Glomerular endothelial cell (primary cell): ENCODE data around the gene RBM26. TPM values are rescaled to one million over a fixed set of nuclear protein-coding genes. Genes with fewer than 3 reads are reported as not detected.

Source experiments
- DNase-seq: peaks from one replicate; pipeline ENCODE4 v3.0.0-alpha.2; 2011; ENCODE audit warnings: low read depth, low spot score; ENCODE audit errors: extremely low read depth
- total RNA-seq: library from RNA; depleted of rRNA; stranded (reverse); fragments of >200 nt; gene quantifications from 2 replicates; pipeline ENCODE4 v1.2.3, GENCODE V29; 2015

The RBM26 gene
- total RNA-seq, 1 donor from 2014 or later = 30.7 TPM

DNA sequence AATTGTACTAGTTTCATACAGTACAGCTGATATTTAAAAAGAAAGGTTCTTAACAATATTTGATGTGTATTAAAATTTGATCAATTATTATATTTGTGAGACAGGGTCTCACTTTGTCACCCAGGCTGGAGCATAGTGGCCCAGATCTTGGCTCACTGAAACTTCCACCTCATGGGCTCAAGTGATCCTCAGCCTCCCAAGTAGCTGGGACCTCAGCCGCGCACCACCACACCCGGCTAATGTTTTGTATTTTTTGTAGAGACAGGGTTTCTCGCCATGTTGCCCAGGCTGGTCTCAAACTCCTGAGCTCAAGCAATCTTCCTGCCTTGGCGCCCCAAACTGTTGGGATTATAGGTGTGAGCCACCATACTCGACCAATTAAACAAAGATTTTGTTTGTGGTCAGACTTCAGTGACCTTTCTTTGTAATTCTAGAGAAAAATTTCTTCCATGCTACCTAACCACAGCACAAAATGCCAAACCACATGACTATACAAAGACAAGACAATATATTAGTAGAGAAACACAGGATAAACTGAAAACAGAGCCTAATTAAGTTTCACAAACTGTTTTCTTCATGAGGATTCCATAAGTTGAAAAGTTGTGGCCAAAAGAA is 59.6 kb downstream of the RBM26 start:
- DNase-seq = no peak

DNA sequence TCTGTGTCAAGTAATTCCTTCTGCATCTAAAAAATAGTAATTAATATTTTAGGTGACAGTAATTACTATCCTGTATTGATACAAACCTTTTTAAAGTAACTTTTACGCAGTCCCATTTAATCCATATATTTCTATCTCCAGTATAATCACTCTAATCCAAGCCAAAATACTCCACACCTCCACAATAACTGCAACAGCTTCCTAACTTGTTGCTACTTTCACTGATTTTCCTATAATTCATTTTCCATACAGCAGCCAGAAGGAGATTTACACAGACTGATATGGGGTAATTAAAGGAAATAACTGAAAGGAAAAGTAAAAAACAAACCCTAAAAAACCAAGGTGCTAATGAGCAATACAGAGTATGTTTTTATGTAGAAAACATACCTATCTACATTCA is 64.9 kb downstream of the RBM26 start:
- DNase-seq = no peak

DNA sequence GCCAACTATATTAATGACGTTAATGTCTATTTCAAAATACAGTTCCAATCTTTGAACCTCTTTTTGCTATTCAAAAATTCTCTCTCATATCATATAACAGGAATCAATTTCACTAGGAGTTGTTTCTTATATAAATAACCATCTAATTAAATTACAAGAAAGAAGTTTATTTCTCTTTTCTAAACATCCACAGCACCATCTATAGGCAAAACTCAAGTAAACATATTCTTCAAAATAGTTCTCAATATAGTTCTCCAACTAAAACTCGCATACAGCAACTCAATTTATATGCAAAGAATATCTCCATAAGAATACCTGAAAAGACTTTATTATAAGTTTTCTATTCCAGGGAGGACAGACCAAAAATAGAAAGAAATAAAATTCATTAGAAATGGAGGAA is 65.6 kb downstream of the RBM26 start:
- no peak for DNase-seq

DNA sequence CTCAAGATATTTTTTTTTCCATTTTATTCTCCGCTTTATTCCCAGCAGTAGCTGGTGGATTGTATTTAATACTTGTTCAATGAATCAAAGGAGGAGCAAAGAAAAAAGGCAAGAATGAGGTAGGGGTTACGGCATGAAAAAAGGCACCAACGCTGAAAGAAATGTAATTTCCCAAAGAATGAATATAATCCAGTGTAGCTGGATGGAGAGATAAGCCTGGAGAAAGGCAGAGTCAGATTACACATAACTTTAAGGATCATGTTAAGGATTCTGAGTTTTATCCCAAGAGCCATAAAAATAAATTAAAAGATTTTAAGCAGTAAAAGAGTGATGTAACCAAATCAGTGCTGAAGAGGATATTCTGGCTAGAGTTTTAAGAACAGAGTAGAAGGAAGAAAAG is 67.7 kb downstream of the RBM26 start:
- no peak for DNase-seq

DNA sequence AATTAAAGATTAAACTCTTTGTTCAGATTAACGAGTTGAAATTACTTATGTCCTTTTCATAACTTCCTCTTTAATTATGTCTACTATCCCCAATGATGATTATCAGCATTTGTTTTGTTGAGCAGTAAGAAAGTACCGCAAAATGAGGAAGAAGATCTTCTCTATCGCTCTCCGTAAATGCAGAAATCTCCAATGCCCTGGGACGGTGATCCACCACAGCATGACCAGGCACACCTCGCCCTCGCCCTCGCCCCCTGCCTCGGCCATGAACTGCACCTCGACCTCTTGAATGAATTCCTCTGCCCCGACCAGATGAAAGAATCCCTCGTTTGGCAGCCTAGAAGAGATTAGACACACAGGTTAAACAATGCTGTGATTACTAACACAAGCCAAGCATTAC is 69.1 kb downstream of the RBM26 start:
- DNase-seq = no peak

DNA sequence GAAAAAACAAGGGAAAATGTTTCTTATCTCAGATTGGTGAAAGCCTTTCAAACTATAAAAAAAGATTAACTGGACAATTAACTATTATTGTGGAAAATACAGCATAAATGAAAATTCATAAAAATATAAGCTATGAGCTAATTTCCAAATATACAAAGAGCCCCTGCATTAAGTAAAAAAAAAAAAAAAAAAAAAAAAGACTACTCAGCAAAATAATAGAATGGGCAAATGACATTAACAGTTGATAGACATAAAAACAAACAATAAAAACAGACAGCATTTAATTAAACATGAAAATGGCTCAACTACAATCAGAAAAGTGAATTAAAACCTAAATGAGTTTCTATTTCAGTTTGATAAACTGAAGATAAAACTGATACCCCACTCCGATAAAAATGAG is 77.5 kb downstream of the RBM26 start:
- DNase-seq = no peak

DNA sequence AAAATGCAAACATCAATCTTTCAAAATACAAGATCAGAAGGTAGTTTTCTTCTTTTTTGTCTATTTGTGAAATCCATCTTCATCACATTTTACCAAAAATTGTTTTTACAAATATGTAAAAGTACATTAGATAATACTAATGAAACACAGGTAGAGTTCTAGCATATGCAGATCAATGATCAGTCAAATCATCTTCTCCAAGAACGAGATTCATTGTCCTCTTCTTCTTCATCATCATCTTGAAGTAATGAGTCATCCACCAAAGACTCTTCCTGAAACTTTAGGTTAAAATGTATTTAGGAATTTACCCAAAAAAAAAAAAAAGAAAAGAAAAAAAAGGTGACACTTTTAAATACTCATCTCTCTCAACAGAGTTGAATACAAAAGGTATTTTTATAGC is 85.6 kb downstream of the RBM26 start:
- DNase-seq = no peak

DNA sequence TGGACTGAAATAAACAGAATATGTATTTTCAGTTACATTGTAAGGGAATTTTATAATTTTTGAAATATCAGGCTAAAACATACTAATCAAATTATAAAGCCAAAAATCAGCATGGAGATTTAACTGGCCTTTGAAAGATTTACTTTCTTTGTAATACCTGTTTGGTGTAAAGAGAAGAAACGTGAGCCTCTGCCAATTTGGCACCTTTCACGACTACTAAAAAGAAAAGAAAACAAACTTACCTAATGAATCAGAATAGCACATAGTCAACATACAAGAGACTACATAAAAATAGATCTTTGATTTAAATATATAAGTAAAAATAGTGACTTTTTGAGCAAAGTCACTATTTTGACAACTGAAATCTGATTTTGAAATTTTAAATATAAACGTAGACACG is 87.4 kb downstream of the RBM26 start:
- no peak for DNase-seq

DNA sequence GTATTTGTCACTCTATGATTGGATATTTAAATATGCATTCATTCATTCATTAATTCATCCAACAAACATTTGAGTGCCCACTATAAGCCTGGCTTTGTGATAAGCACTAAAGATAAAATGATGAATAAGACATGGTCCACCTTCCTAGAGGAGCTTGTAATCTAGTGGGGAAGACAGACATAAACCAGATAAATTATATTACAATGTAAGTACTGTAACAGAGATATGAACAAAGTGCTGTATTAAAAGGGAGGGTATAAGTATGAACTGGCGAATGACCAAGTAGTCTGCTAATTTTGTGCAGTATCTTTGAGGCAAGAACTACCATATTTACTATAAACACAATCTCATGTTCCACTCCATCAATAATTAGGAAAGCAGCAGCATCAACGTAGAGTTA is 88.2 kb downstream of the RBM26 start:
- DNase-seq = no peak

DNA sequence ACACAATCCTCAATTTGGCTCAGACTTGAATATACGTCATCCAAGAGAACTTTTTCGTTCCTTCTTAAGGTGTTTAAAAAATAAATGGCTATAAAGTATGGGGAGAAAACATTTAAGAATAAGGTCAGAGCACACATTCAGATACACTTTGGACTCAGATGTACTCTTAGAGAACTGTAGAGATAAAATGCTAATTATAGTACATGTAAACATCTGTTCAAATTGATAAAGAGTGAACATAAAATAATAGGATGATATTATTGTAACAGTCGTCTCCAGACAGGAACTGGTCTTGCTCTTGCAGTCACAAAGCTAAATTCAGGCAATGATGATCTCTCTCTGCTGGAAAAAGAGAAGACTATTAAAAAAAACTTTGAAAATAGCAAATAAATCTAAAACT is 91.4 kb downstream of the RBM26 start:
- DNase-seq = no peak

DNA sequence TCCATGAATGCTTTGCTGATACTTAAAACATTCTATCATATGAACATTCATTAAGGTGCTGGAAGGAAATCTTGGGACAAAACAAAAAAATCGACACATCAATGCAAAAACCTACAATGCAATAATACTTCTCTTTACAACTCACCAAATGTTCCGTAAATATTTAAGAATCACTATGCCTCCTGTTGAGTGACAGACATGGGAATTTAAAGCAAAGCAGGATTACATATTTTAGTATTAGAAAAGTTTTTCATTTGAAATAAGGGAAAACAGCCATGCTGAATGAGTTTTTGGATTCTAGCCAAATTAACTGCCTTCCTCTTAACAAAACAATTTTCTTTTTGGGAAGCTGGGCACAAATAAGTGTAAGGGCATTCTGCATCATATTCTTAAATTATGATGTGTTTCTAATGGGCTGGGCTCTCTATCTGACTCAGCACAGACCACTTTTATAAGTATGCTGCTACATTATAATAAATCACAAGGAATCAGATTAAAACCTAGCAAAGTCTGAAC is 93.7 kb downstream of the RBM26 start:
- no peak for DNase-seq

DNA sequence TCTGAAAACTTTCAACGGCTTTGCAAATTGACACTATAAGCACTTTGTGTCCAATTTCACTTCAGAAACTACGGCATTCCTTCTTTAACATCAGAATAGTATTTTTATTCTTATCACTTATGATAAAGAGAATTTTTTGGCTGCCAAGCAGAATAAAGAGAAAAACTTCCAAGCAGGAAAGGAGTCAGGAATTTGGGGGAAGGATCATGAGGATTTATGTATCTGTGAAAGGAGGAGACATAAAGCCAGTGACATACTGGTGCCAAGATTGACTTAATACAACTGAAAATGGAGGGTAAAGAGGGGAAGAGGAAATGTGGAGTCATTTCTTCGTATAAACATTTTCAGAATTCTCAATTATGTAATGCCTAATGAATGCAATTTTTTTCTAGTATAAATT is 94.7 kb downstream of the RBM26 start:
- DNase-seq = no peak

DNA sequence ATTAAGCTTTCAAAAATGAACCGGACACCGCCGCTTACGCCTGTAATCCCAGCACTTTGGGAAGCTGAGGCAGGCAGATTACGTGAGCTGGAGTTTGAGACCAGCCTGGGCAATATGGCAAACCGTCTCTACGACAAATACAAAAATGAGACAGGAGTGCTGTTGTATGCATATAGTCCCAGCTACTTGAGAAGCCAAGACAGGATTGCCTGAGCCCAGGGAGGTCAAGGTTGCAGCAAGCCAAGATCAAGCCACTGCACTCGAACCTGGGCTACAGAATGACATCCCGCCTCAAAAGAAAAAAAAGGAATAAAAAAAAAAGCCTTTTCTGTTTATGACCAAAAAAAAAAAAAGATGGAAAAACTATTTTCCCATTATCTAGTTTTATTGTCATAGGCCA is 96.4 kb downstream of the RBM26 start:
- no peak for DNase-seq

DNA sequence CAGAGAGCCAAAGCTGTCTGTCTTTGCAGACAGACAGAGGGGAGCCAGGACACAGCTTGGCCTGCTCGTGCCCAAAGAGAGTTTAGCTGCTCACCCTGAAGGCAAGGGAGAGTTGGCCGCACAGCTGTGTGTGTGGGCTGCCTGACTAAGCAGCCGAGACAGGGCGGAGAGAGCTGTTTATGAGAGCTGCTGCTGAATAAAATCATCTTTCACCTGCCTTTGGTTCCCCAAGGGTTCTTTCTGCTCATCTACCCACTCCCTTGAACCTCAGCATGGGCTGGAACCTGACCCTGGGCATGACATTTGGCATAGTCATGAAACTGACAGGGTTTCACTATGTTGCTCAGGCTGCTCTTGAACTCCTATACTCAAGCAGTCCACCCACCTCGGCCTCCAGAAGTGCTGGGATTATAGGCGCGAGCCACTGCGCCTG is 98.2 kb downstream of the RBM26 start:
- DNase-seq = no peak

DNA sequence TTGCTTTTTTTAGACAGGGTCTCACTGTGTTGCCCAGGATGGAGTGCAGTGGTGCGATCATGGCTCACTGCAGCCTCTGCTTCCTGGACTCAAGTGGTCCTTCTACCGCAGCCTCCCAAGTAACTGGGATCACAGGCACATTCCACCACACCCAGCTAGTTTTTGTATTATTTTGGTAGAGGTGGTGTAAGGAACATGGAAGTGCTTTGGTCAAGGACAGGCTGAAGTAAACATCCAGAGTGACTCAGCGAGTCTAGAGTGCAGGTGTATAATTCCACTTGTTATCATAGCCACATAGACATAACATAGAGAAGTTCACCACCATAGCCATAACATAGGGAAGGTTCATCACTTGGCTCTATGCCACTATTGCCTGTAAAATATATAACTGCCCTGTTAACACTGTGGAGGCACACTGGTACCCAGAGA is 98.6 kb downstream of the RBM26 start:
- DNase-seq = no peak

DNA sequence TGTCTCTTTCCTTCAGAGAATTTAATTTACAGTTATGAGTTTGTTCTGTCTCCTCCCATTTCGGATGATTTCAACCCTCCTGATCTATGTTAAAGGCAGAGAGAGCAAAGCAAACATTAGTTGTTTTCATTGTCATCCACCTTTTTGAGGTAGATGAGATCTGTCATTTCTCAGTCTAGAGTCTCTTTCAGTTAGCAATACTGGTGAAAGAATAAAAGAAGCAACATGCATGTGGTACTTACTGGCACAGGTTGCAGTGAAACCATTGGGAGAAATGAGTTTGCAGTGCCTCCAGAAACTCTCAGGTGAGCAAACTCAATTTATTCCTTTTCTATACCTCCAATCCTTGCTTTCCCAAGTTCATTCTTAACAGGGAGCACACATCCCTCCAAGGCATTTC is 99.4 kb downstream of the RBM26 start:
- no peak for DNase-seq

DNA sequence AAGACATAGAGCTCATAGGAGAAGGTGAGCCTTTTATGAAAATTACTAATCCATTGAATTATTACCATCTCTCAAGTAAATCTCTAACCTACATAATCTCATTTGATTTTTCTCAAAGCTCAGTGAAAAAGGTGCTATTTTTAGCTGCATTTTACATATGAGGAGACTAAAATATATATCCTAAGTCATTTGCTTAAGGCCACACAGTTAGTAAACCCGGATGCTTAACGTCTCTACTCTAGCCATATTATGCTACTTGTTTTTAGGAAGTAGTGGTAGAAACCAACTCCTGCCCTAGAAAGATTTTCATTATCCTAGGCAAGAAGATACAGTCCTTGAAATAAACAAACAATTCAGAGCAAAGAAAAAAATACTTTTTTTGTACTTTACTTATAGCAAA is 108.9 kb downstream of the RBM26 start:
- DNase-seq = no peak

DNA sequence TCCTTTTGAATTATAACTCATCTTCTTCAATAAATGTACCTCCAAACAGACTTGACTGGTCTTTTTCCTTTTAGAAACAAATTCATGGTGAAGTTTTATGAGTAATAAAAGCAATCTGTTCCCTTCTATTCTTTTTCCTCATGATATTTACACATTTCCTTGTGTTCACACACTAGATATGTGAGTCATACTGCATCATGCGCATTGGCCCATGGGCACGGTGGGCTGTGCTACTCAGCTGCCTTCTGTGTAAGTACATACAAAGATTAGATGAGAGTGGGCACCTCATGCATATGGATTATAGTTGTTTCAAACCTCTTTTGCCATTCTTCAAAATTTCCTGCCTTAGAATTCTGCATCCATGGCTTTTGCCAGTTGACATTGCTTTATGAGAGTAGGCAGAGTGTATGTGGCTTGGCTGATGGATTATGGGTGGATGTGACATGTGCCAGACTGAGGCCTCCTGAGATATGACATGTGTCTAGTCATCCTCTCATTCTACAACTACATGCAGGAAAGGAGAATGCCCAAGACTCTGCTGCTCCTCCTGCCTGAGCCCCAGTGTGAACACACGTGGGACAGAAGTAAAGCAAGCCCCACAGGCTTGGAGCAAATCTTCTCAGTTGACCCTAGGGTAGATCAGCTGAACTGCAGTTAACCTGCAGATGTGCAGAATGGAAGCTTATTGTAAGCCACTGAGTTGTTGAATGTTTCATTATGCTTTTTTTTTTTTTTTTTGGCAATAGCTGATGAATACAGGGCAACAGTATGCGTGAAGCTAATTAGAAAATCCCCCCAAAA is 109.9 kb downstream of the RBM26 start:
- DNase-seq = no peak

DNA sequence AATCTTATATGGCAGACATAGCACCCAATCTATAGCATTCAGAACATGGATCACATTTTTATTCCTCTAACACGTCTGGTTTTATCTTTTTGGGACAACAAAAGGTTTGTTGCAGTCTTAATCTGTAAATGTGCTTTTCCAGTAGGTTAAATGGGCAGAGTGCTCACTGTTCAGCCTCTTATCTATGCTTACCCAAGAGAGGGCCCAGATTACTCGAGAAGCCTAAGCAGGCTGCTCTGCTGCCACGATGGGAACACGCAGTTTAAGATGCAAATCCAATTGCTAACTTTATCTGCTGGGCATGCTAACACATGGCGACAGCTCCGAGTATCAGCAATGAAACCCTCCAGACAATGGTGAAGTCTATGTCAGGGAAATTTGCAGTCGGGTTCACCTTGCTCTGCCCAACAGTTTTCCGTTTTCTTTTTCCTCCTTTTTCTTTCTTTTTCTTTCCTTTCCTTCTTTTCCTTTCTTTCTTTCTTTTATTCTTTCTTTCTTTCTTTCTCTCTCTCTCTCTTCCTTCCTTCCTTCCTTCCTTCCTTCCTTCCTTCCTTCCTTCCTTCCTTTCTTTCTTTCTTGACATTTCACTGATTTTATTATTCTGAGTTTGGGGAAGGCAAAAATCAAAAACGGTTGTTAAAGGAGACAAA is 115.3 kb downstream of the RBM26 start:
- no peak for DNase-seq

DNA sequence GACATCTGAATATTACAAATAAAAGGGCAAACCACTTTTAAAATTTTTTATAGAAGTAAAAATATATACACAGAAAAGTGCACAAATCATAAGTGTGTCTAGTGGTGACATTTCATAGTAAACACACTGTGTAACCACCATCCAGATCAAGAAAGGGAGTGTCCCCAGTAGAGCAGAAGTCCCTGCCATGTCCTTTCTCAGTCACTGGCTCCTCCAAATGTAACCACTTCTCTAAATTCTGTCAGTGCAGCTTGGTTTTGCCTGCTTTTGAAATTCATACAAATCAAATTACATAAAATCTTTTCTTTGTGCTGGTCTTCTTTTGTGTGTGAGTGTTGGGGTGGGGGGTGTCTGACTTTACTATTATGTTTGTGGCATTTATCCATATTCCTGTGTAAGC is 116.5 kb downstream of the RBM26 start:
- DNase-seq = no peak

DNA sequence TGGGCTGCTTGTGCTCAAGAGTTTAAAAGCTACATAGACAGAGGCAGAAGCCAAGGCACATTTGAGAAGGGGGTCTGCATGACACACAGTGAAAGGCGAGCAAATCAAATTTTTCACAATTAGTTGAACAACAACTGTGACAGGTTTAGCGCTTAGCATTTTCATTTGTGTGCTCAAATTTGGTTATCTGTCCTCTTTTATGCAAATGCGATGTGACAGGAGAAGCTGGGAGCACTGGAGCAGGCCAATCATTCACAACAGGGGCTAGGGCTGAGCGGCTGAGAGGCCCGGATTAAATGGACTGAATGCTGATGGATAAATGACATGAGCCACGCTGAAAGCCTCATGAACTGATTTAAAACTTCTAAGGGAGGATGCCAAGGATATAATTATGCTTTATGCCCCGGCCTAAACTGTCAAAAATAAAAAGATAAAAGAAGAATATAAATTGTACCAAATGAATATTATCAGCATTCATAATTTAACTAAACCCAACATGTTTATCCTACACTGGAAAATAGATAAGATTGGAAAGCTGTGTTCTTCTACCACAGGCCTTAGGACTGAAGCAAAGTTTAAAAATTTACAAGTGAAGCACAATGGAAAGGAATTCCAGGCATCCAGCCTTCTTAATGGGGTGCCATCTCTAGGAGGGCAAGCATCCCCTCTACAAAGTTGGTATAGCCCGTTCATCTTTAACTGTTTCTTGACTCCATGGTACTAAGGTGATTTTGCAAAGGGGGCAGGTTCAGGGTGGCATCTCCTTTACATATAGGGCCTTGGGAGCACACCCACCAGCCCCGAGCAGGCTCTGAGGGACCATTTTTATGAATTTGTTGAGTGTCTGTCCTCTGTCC is 117.9 kb downstream of the RBM26 start:
- no peak for DNase-seq
